Osteocyte (in vitro differentiated cells): Measurements from ENCODE around the gene CNTNAP2. TPM values are rescaled to one million over a fixed set of nuclear protein-coding genes. Genes with fewer than 3 reads are reported as not detected.

Source experiments
- DNase-seq: peaks from one replicate; pipeline ENCODE4 v3.0.0; 2021; ENCODE audit warnings: mixed read lengths; ENCODE audit not compliant: unreplicated experiment; ENCODE audit errors: extremely low spot score
- H3K27ac Mint-ChIP-seq: one replicate; pipeline ENCODE4 v1.8.0; 2021; ENCODE audit warnings: mild to moderate bottlenecking, mixed read lengths; ENCODE audit not compliant: unreplicated experiment
- H3K27me3 Mint-ChIP-seq: one replicate; pipeline ENCODE4 v1.8.0; 2021; ENCODE audit warnings: mixed read lengths; ENCODE audit not compliant: unreplicated experiment
- H3K36me3 Mint-ChIP-seq: one replicate; pipeline ENCODE4 v1.8.0; 2021; ENCODE audit warnings: mixed read lengths; ENCODE audit not compliant: unreplicated experiment
- H3K4me1 Mint-ChIP-seq: one replicate; pipeline ENCODE4 v1.8.0; 2021; ENCODE audit warnings: mixed read lengths; ENCODE audit not compliant: unreplicated experiment
- H3K4me3 Mint-ChIP-seq: one replicate; pipeline ENCODE4 v1.8.0; 2021; ENCODE audit warnings: mild to moderate bottlenecking, moderate library complexity, mixed read lengths; ENCODE audit not compliant: unreplicated experiment
- H3K9me3 Mint-ChIP-seq: one replicate; pipeline ENCODE4 v1.8.0; 2021; ENCODE audit warnings: mixed read lengths; ENCODE audit not compliant: unreplicated experiment
- CTCF ChIP-seq: fragments of 200-600 bp; sonication (generic); IDR thresholded peaks from 2 replicates; pipeline ENCODE4 v1.5.0; 2021; ENCODE audit warnings: antibody characterized with exemption, mild to moderate bottlenecking, moderate library complexity
- total RNA-seq: library from RNA; stranded (reverse); gene quantifications from 2 replicates; pipeline ENCODE4 v1.2.1, GENCODE V29; 2021

CNTNAP2 gene
- total RNA-seq, 1 donor from 2014 or later: 1.4 TPM

DNA sequence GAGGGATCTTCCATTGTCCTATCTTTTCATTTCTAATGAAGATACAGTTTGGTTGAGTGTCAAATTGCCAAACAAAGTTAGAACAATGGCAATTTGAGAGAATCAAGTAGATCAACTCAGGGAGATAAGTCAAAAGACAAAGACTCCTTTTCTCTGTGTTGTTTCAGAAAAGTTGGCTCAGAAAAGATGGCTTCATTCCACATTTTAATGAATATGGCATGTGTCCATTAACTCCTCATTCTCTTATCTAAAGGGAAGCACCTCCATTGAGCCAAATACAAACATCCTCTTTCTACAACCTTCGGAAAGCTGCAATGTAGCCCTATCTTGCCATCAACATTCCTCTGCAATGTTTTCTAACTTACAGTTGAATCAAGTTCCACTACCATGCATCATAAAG is 1535.0 kb downstream of the CNTNAP2 start:
- Mint-ChIP-seq H3K36me3 (no peaks in the 10 kb centered on the region), H3K27me3 (no peaks in the 10 kb centered on the region), H3K4me3 (no peak overlapping the region), H3K27ac (no peak overlapping the region), H3K4me1 (no peaks in the 10 kb centered on the region), H3K9me3 (no peaks in the 10 kb centered on the region)
- no peak for DNase-seq
- no peak for TF ChIP-seq CTCF

GRCh38 chr7:147653456-147653855 is 1536.9 kb downstream of the CNTNAP2 start:
- Mint-ChIP-seq H3K27ac (no peak overlapping the region), H3K27me3 (no peaks in the 10 kb centered on the region), H3K36me3 (no peaks in the 10 kb centered on the region), H3K4me3 (no peak overlapping the region), H3K4me1 (peaks cover 1% of the 10 kb centered on the region), H3K9me3 (no peaks in the 10 kb centered on the region)
- no peak for DNase-seq
- no peak for TF ChIP-seq CTCF

GRCh38 chr7:147658392-147658967 is 1541.9 kb downstream of the CNTNAP2 start:
- H3K36me3 Mint-ChIP-seq: no peaks in the 10 kb centered on the region

GRCh38 chr7:147659036-147659995 is 1542.7 kb downstream of the CNTNAP2 start:
- H3K4me3 Mint-ChIP-seq: no peak overlapping the region
- no peaks in the 10 kb centered on the region for H3K9me3 Mint-ChIP-seq
- H3K27ac Mint-ChIP-seq: no peak overlapping the region
- no peak for TF ChIP-seq CTCF
- H3K27me3 Mint-ChIP-seq: no peaks in the 10 kb centered on the region
- DNase-seq: no peak
- H3K4me1 Mint-ChIP-seq: peaks cover 1% of the 10 kb centered on the region
- no peaks in the 10 kb centered on the region for H3K36me3 Mint-ChIP-seq

More at GRCh38 chr7:147658392-147658967, 1541.9 kb downstream of the CNTNAP2 start:
- no peak overlapping the region for H3K4me3 Mint-ChIP-seq
- no peaks in the 10 kb centered on the region for H3K9me3 Mint-ChIP-seq
- H3K27ac Mint-ChIP-seq: no peak overlapping the region
- H3K27me3 Mint-ChIP-seq: no peaks in the 10 kb centered on the region
- peaks cover 1% of the 10 kb centered on the region for H3K4me1 Mint-ChIP-seq
- TF ChIP-seq CTCF: no peak
- no peak for DNase-seq

DNA sequence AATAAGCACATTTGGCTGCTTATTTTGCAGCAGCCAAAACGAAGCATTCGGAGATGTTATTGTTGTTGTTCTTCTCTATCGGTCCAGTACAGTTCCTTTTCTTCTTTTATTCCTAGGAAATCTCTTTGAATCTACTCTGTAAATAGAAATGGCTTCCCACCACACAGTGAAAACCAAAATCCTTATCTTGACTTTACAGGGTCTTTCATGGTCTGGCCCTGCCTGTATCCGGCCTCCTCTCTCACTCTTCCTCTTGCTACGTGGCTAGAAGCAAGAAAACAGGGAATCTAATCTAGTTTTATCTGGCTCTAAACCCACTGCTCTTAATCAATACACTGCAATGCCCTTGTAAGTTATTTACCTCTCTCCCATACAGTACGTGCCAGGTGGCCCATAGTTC is 1547.9 kb downstream of the CNTNAP2 start:
- Mint-ChIP-seq H3K9me3 (no peaks in the 10 kb centered on the region), H3K27me3 (no peaks in the 10 kb centered on the region), H3K4me3 (no peak overlapping the region), H3K27ac (no peak overlapping the region), H3K4me1 (no peaks in the 10 kb centered on the region), H3K36me3 (no peaks in the 10 kb centered on the region)
- TF ChIP-seq CTCF: no peak
- DNase-seq: no peak
